Psoas muscle (tissue), 8 donors: ENCODE measurements around the gene FSTL4. TPM values are rescaled to one million over a fixed set of nuclear protein-coding genes. Genes with fewer than 3 reads are reported as not detected.

Source experiments
- ATAC-seq, 4 donors: fragments of 200-7000 bp; cut with Tn5 transposase; one replicate each; pipeline ENCODE4 v1.9.1; 2020; ENCODE audit warnings: moderate library complexity in 3 of 4, mild to moderate bottlenecking in 2 of 4
- DNase-seq, 2 donors: peaks; one replicate each; pipeline ENCODE4 v3.0.0-alpha.2; 2020
- H3K27ac ChIP-seq: fragments of 200-600 bp; one replicate; pipeline ENCODE4 v1.8.0; 2022
- H3K27me3 ChIP-seq, 3 donors: fragments of 200-600 bp in 1 of 3; one replicate each; pipeline versions ENCODE4 v1.6.1 to v1.8.0; 2013 to 2022; ENCODE audit warnings: low read length in 2 of 3, mild to moderate bottlenecking in 2 of 3, moderate library complexity in 1 of 3; ENCODE audit not compliant: insufficient read depth in 3 of 3
- H3K36me3 ChIP-seq, 2 donors: fragments of 200-600 bp in 1 of 2; one replicate each; pipeline versions ENCODE4 v1.6.1 to v1.8.0; 2013 to 2022; ENCODE audit warnings: low read depth in 1 of 2, mild to moderate bottlenecking in 1 of 2, moderate library complexity in 1 of 2; ENCODE audit not compliant: insufficient read depth in 1 of 2
- H3K4me1 ChIP-seq: fragments of 200-600 bp; one replicate; pipeline ENCODE4 v1.8.0; 2022
- H3K4me3 ChIP-seq: fragments of 200-600 bp; one replicate; pipeline ENCODE4 v1.8.0; 2022; ENCODE audit warnings: mild to moderate bottlenecking
- H3K9me3 ChIP-seq: fragments of 200-600 bp; one replicate; pipeline ENCODE4 v1.8.0; 2022
- CTCF ChIP-seq: fragments of 200-600 bp; IDR thresholded peaks from one replicate; pipeline ENCODE4 v1.8.0; 2022; ENCODE audit warnings: antibody characterized with exemption
- WGBS, 3 donors: extraction: QIAGEN DNeasy Blood & Tissue Kit; methylation state at CpG; one replicate each; pipeline versions ENCODE4 v1.1.6 to v1.1.7; 2013; 5-methylcytosine and 5-hydroxymethylcytosine counted together
- intact Hi-C, 2 donors: fragments of 100-400 bp; cut with DNase I; formaldehyde crosslinking; loops; one replicate each; pipeline versions ENCODE4 v1.11.0 to v1.14.2; 2022
- long read RNA-seq, 2 donors: library from polyadenylated mRNA; unstranded; transcript quantifications; one replicate each; pipeline ENCODE4 v2.0.0, GENCODE V29; 2021
- polyA plus RNA-seq, 3 donors: library from polyadenylated mRNA; stranded (reverse); fragments of 200-250 nt; gene quantifications; one replicate each; pipeline ENCODE4 v1.2.3, GENCODE V29; 2013
- total RNA-seq, 4 donors: library from RNA; stranded (reverse); fragmentation: NEBNext Ultra II Directional in 2 of 4; extraction: Animal tissue kit (Norgen Biotek cat#: 25700) in 2 of 4; gene quantifications; one replicate each; pipeline versions ENCODE4 v1.2.1 to v1.2.4, GENCODE V29; 2021 to 2023
- donor health status: healthy with polysubstance abuse.
- donor health status: DM: no; HTN: no; CAD: no; lungs with moderate emphysema.
- donor health status: Bipolar disorder and iron deficiency.
- donor health status: healthy.
- donor health status: DM: yes; HTN: yes; CAD: no.
- donor health status: DM: no; HTN: no; CAD: no.
- donor health status: DM: no; HTN: no; CAD: no.
- donor health status: DM: yes; HTN: yes; CAD: no.

Gene FSTL4
- total RNA-seq, result under 1 TPM; 0.24 to 0.81 (median 0.32) TPM
- polyA plus RNA-seq, result under 1 TPM; 0.07 to 0.18 (median 0.10) TPM
- long read RNA-seq, donor 1, result 0 reads
- long read RNA-seq, donor 2, partial matches to known transcripts, result 0 of 1 reads
- long read RNA-seq, donor 2, other reads (novel, unspliced or antisense), result 1 of 1 reads

- 0 to 3% (median 1%) methylated on average over 35 to 74 of the region's 74 CpGs for WGBS, 3 donors
- DNase-seq, result peak in 1 of 2 donors; percentile 57
- Histone ChIP-seq H3K9me3 (no peaks in the 10 kb centered on the region), H3K4me1 (peaks cover 16% of the 10 kb centered on the region), H3K27me3 (peaks cover 0 to 80% (median 14%) of the 10 kb centered on the region in 3 donors), H3K27ac (no peak within 1 kb of the TSS), H3K36me3 (no peaks in the 10 kb centered on the region), H3K4me3 (peak within 1 kb of the TSS; percentile 52)
- no peak for TF ChIP-seq CTCF
- intact Hi-C loops, result loop anchor here (10.0 kb wide), 2 partner anchors 188 to 498 kb away; no protein-coding TSS in a partner anchor
- peak; percentile 67 to 87 (median 76) for ATAC-seq
Observed at GRCh38 chr5:133612249-133612860, at the start of gene FSTL4. Gene FSTL4, minus strand, starts transcription at chr5:133612541.

GRCh38 chr5:133661389-133661788, 49.0 kb upstream of the FSTL4 start:
- intact Hi-C loops, result no loop called here
- no peak for ATAC-seq
- H3K27me3 ChIP-seq, result peaks cover 0 to 8% (median 0%) of the 10 kb centered on the region in 3 donors
- no peak for TF ChIP-seq CTCF
- no peaks in the 10 kb centered on the region for H3K9me3 ChIP-seq
- no peak for DNase-seq
- no peak overlapping the region for H3K27ac ChIP-seq
- H3K4me3 ChIP-seq, result no peak overlapping the region
- H3K36me3 ChIP-seq, result no peaks in the 10 kb centered on the region
- H3K4me1 ChIP-seq, result no peaks in the 10 kb centered on the region
- WGBS, 3 donors, result 89 to 93% (median 89%) methylated on average over 2 of the region's 2 CpGs

- Histone ChIP-seq H3K9me3 (no peaks in the 10 kb centered on the region), H3K27ac (no peak overlapping the region), H3K4me1 (no peaks in the 10 kb centered on the region), H3K4me3 (no peak overlapping the region), H3K36me3 (no peaks in the 10 kb centered on the region), H3K27me3 (peaks cover 0 to 11% (median 2%) of the 10 kb centered on the region in 3 donors)
- no peak for ATAC-seq
- intact Hi-C loops, result no loop called here
- TF ChIP-seq CTCF, result no peak
- no peak for DNase-seq
- WGBS, 3 donors, result 67 to 77% (median 68%) methylated on average over 1 of the region's 1 CpG
Observed at GRCh38 chr5:133658327-133658726, 46.0 kb upstream of the FSTL4 start.

GRCh38 chr5:133657036-133657435, 44.7 kb upstream of the FSTL4 start:
- 78 to 89% (median 79%) methylated on average over 5 of the region's 5 CpGs for WGBS, 3 donors
- DNase-seq (no peak), ATAC-seq (no peak)
- no peak for TF ChIP-seq CTCF
- Histone ChIP-seq H3K27me3 (peaks cover 0 to 11% (median 2%) of the 10 kb centered on the region in 3 donors), H3K4me1 (no peaks in the 10 kb centered on the region), H3K27ac (no peak overlapping the region), H3K36me3 (no peaks in the 10 kb centered on the region), H3K4me3 (no peak overlapping the region), H3K9me3 (no peaks in the 10 kb centered on the region)
- intact Hi-C loops, result no loop called here
